Cardiac fibroblast (primary cell): Measurements from ENCODE around the gene FANCC.

ENCODE experiments used
- DNase-seq, 2 donors: peaks; one replicate each; pipeline versions ENCODE4 v3.0.0 to v3.0.0-alpha.2; 2010; ENCODE audit warnings: low read depth in 2 of 2
- H3K4me3 ChIP-seq, 2 donors: replicated peaks in 1 of 2; 1 replicate in 1 of 2; 2 replicates in 1 of 2; pipeline ENCODE4 v1.5.1; 2011; ENCODE audit warnings: low read depth in 2 of 2, low read length in 2 of 2, mild to moderate bottlenecking in 2 of 2, moderate library complexity in 1 of 2
- TF ChIP-seq, protein P1 (sequence below): IDR thresholded peaks from one replicate; pipeline ENCODE4 v1.5.1; 2011; ENCODE audit warnings: low read depth, mild to moderate bottlenecking, low read length, inconsistent platforms

The FANCC gene

DNA sequence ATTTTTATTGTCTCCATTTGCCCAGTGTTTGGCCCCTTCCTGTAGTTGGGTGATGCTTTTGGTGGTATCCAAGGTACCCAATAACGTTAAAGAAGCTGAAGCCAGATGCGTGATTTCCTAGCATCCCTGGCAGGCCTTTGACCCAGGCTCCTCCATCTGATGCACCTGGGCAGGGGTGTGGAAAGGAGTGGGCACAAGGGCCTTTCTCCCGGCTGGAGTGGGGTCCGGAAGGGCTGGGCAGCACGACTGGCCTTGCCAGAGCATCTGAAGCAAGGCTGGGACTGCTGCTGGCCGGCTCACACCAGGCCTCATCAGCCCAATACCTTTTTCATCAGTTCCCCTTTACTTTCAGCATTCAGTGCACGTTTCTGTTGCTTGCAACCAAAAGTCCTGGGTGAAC, 220.2 kb downstream of the FANCC start:
- TF ChIP-seq, protein P1, sequence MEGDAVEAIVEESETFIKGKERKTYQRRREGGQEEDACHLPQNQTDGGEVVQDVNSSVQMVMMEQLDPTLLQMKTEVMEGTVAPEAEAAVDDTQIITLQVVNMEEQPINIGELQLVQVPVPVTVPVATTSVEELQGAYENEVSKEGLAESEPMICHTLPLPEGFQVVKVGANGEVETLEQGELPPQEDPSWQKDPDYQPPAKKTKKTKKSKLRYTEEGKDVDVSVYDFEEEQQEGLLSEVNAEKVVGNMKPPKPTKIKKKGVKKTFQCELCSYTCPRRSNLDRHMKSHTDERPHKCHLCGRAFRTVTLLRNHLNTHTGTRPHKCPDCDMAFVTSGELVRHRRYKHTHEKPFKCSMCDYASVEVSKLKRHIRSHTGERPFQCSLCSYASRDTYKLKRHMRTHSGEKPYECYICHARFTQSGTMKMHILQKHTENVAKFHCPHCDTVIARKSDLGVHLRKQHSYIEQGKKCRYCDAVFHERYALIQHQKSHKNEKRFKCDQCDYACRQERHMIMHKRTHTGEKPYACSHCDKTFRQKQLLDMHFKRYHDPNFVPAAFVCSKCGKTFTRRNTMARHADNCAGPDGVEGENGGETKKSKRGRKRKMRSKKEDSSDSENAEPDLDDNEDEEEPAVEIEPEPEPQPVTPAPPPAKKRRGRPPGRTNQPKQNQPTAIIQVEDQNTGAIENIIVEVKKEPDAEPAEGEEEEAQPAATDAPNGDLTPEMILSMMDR = no peak
- H3K4me3 ChIP-seq = no peak overlapping the region
- DNase-seq = no peak

DNA sequence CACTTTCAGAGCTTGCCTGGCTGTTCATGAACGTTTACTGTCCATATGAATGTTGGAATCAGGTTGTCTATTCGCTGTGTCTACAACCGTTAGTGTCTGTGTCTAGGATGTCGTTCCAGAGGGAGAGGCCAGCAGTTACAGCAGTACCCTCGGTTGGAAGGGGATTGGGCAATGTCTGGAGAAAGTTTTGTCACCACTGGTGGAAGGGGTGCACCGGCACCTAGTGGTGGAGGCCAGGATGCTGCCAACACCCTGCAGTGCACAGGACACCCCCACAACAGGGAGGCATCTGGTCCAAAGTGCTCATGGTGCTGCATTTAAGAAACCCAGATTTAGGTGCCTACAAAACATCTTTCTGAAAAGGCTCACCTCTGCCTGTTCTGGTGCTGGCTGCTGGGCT, 220.7 kb downstream of the FANCC start:
- DNase-seq = no peak
- no peak overlapping the region for H3K4me3 ChIP-seq
- TF ChIP-seq, protein P1 = no peak

DNA sequence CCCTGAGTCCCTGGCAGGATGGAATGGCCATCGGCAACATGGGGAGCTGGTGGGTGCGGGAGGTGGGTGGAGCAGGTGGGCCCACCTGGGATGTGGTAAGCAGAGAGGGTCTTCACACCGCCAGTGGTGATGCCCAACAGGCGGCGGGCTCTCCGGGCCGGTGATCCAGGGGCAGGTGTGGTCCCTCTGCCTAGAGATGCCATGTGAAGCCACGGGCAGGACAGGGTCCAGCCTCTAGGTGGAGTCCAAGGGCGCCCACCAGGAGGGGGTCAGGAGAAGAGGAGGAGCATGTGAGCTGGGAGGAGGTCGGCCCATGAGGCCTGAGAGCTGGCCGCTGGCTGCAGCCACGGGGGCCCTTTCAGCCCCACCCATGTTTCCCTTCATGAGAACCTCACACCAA, 221.1 kb downstream of the FANCC start:
- no peak overlapping the region for H3K4me3 ChIP-seq
- no peak for DNase-seq
- TF ChIP-seq, protein P1 = no peak

DNA sequence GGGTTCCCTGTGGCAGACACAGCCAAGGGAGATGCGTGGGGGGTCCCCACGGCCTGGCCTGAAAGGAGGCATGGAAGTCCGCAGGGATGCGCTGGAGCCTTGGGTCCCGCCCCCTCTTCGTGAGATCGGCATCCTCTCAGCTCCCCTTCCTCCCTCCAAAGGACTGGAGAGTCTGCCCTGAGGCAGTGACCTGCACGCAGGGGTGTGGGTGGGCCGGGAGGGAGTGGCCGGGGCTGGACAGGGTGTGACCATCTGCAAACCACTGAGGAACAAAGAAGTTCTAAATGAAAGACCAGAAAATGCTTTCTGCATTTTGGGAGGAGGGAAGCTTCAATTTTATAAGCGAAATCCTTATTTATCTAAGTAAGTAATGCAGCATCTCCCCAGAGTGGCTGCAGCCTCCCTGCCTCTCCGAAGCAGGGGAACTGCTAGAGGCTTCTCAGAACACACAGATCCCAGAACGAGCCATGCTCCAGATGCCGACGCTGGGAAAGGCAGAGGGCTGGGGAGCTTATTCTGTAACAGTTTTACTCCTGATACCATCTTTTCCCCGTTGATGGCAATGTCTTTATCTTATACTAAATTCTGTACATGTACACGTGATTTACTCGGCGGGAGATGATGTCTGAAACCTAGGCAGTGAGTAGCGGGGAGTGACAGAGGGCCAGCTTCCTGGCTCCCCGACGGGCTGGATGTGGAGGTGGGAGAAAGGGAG, 221.7 kb downstream of the FANCC start:
- H3K4me3 ChIP-seq = no peak overlapping the region
- TF ChIP-seq, protein P1 = no peak
- no peak for DNase-seq

DNA sequence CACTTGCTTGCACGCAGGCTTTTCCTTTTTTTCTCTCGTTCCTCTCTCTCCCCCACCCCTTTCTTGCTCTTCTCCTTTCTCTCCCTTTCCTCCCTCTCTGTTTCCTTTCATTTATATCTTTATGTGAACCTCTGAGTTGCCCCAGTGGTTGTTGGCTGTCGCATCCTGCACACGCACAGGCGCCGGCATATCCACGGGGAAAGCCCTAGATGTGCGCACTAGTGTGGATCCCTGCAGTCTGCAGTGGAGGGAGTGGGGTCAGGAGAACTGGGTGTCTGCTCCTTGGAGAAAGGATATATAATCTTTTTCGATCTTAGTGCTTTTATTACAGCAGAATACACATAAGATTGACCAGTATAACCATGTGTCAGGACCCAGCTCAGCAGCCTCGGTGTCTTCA, 223.5 kb downstream of the FANCC start:
- no peak overlapping the region for H3K4me3 ChIP-seq

DNA sequence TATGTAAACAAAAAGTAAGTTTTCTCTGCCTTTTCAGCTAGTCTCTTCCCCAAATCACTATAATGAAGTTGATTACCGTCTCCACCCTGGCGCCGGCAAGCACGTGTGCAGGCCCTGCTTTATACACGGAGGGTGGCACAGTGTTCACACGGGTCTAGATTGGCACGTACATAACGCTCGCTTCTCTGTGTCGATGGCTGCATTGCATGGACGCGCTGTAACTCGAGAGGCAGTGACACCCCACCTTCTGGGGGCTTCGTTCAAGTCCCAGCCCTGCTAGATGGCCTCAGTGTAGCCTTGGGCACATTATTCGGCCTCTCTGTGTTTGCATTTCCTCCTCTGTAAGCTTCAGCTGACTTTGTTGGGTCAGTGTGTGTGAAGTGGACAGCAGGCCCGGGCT, 223.9 kb downstream of the FANCC start:
- H3K4me3 ChIP-seq = no peak overlapping the region
- TF ChIP-seq, protein P1 = no peak
- no peak for DNase-seq

More for the DNA sequence above, 223.5 kb downstream of the FANCC start:
- DNase-seq = no peak
- TF ChIP-seq, protein P1 = no peak
